Right atrium auricular region (tissue), 2 donors: ENCODE measurements around the gene SIGLECL1. TPM values are rescaled to one million over a fixed set of nuclear protein-coding genes. Genes with fewer than 3 reads are reported as not detected.

Experiments
- DNase-seq: peaks from one replicate; pipeline ENCODE4 v3.0.0-alpha.2; 2019; ENCODE audit warnings: low spot score
- H3K27ac ChIP-seq, 2 donors: fragments of 200-600 bp; sonication (generic); 1 replicate in 1 of 2; 2 replicates in 1 of 2; pipeline ENCODE4 v1.5.1; 2016 to 2019
- H3K27me3 ChIP-seq, 2 donors: fragments of 200-600 bp; sonication (generic); one replicate each; pipeline versions ENCODE4 v1.5.1 to v1.6.0; 2017 to 2019
- H3K36me3 ChIP-seq: fragments of 200-600 bp; sonication (generic); one replicate; pipeline ENCODE4 v1.5.1; 2016
- H3K4me1 ChIP-seq, 2 donors: fragments of 200-600 bp; sonication (generic); one replicate each; pipeline versions ENCODE4 v1.5.1 to v1.6.0; 2017 to 2019
- H3K4me3 ChIP-seq, 2 donors: fragments of 200-600 bp; sonication (generic); 1 replicate in 1 of 2; 2 replicates in 1 of 2; pipeline ENCODE4 v1.5.1; 2017 to 2019; ENCODE audit warnings: mild to moderate bottlenecking in 1 of 2, moderate library complexity in 1 of 2
- H3K9me3 ChIP-seq, 2 donors: fragments of 200-600 bp; sonication (generic); one replicate each; pipeline ENCODE4 v1.5.1; 2019
- total RNA-seq, 2 donors: library from RNA; depleted of rRNA; stranded (reverse); fragments of >200 nt; gene quantifications; one replicate each; pipeline ENCODE4 v1.1.0, GENCODE V29; 2016
- TF ChIP-seq, protein P1 (sequence below), 2 donors: fragments of 200-600 bp; sonication (generic); IDR thresholded peaks; one replicate each; pipeline ENCODE4 v1.5.1; 2019; ENCODE audit warnings: antibody characterized with exemption in 2 of 2

The SIGLECL1 gene
- total RNA-seq, 2 donors from 2014 or later: not detected

DNA sequence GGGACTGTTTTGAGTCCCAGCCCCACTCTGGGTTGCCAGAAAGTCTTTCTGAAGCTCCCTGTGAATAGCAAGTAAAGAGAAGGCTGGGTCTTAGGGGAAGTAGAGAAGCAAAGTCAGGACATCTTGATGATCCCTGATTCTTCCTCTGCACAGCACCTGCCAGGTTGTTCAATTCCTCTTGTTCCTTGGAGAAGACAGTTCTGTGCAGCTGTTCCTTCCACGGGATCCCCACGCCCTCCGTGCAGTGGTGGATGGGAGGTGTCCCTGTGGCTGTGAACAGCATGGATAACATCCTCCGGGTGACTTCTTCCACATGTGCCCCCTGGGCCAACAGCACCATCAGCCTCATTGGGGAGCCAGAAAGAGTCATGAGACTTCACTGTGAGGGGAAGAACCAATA lies 31.5 kb downstream of the SIGLECL1 start:
- no peaks in the 10 kb centered on the region for H3K27me3 ChIP-seq
- H3K27ac ChIP-seq: no peak overlapping the region
- H3K9me3 ChIP-seq: no peaks in the 10 kb centered on the region
- H3K4me1 ChIP-seq: no peaks in the 10 kb centered on the region
- no peak for DNase-seq
- TF ChIP-seq, protein P1, sequence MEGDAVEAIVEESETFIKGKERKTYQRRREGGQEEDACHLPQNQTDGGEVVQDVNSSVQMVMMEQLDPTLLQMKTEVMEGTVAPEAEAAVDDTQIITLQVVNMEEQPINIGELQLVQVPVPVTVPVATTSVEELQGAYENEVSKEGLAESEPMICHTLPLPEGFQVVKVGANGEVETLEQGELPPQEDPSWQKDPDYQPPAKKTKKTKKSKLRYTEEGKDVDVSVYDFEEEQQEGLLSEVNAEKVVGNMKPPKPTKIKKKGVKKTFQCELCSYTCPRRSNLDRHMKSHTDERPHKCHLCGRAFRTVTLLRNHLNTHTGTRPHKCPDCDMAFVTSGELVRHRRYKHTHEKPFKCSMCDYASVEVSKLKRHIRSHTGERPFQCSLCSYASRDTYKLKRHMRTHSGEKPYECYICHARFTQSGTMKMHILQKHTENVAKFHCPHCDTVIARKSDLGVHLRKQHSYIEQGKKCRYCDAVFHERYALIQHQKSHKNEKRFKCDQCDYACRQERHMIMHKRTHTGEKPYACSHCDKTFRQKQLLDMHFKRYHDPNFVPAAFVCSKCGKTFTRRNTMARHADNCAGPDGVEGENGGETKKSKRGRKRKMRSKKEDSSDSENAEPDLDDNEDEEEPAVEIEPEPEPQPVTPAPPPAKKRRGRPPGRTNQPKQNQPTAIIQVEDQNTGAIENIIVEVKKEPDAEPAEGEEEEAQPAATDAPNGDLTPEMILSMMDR (IDR thresholded peaks at IDR 0.05): no peak
- H3K36me3 ChIP-seq: no peaks in the 10 kb centered on the region
- H3K4me3 ChIP-seq: no peak overlapping the region

DNA sequence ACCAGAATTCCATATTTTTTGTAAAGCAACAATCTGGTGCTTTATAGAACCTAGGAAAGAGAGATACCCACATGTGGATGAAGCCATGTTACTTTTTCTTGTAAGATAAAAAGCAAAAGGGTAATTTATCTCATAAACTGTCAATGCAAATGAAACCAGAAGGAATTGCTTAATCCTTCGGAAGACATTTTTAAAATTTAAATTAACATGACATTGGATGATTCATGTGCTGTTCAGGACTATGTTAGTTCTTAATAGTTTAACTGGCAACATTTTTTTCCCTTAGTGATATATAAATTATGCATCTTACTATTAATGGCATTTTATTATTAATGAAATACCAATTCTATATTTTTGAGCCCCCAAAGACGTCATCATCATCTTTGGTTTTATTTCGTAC lies 34.8 kb downstream of the SIGLECL1 start:
- Histone ChIP-seq H3K27me3 (no peaks in the 10 kb centered on the region), H3K9me3 (no peaks in the 10 kb centered on the region), H3K27ac (no peak overlapping the region), H3K4me3 (no peak overlapping the region), H3K4me1 (no peaks in the 10 kb centered on the region), H3K36me3 (no peaks in the 10 kb centered on the region)
- no peak for DNase-seq
- TF ChIP-seq, protein P1 (IDR thresholded peaks at IDR 0.05): no peak

DNA sequence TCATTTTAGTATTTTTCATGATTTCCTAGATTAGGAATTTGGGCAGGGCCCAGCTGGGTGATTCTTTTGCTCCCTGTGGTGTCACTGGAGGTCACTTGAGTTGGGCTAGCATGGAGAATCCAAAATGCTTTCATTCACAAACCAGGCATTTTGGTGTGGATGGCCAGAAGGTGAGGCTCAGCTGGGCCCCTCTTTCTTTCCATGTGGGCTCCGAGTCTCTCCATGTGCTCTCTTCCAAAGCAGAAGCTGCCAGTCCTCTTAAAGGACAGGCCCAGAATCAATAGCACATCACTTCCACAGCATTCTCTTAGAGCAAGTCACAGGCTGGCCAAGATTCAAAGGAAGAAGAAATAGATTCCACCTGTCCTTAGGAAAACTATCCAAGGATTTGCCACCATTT lies 38.8 kb downstream of the SIGLECL1 start:
- no peaks in the 10 kb centered on the region for H3K9me3 ChIP-seq
- H3K4me1 ChIP-seq: no peaks in the 10 kb centered on the region
- H3K36me3 ChIP-seq: no peaks in the 10 kb centered on the region
- no peak overlapping the region for H3K4me3 ChIP-seq
- DNase-seq: no peak
- TF ChIP-seq, protein P1 (IDR thresholded peaks at IDR 0.05): no peak
- H3K27ac ChIP-seq: no peak overlapping the region
- no peaks in the 10 kb centered on the region for H3K27me3 ChIP-seq

DNA sequence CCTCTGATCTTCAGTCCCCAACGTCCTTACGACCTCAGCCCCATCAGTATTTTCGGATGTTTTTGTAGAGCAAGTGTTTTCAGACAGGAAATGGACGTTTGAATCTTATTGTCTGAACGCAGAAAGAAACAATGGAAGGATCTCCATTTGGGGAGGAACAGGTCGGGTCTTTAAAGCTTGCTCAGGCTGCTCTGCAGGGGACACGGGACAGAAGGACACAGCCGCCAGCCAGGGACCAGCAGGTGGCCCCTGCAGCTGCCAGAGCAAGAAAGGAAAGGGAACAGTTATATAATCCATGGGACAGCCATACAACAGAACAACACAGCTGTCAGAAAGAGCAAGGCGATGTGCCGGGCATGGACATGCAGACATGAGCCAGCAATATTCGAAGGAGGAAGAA lies 42.1 kb downstream of the SIGLECL1 start:
- TF ChIP-seq, protein P1 (IDR thresholded peaks at IDR 0.05): no peak
- no peaks in the 10 kb centered on the region for H3K4me1 ChIP-seq
- no peak overlapping the region for H3K27ac ChIP-seq
- no peaks in the 10 kb centered on the region for H3K36me3 ChIP-seq
- H3K4me3 ChIP-seq: no peak overlapping the region
- no peaks in the 10 kb centered on the region for H3K9me3 ChIP-seq
- no peak for DNase-seq
- no peaks in the 10 kb centered on the region for H3K27me3 ChIP-seq

DNA sequence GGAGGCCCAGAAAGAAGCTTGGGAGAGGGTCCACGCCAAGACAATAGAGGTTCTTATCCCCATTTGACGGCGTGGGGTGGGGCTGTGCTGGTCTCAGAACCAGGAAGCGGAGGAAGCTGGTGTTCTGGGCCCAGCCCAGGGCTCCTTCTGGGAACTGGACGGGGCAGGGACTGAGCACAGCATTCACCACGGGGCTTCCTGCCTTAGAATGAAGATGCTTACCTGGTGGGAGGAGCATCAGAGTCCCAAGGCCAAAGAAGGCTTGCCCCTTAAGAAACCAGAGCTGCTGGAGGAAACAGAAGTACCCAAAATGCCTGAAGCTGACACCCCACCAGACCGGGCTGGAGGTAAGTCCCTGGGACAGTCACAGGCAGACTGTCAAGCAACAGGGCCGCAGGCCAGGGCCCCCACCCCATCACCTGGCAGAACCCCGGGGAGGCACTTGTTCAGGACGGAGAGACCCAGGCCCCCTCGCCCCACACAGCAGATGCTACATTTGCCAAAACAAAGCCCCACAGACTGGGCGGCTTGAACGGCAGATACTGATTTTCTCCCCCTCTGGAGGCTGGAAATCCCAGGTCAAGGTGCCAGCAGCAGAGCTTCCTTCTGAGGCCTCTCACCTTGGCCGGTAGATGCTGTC lies 42.8 kb downstream of the SIGLECL1 start:
- DNase-seq: no peak
- TF ChIP-seq, protein P1 (IDR thresholded peaks at IDR 0.05): no peak
- Histone ChIP-seq H3K36me3 (no peaks in the 10 kb centered on the region), H3K27me3 (no peaks in the 10 kb centered on the region), H3K9me3 (no peaks in the 10 kb centered on the region), H3K27ac (no peak overlapping the region), H3K4me3 (no peak overlapping the region), H3K4me1 (no peaks in the 10 kb centered on the region)
